Measurements from ENCODE around the gene TMEM156. TPM values are rescaled to one million over a fixed set of nuclear protein-coding genes. Genes with fewer than 3 reads are reported as not detected.
"Not testable (repeated sequence)": the region's sequence is repeated elsewhere in the genome, so short reads cannot be mapped to it uniquely, and the experiment has no call there.

The TMEM156 gene
- total RNA-seq, 1 donor from 2014 or later: 0.39 TPM

DNA sequence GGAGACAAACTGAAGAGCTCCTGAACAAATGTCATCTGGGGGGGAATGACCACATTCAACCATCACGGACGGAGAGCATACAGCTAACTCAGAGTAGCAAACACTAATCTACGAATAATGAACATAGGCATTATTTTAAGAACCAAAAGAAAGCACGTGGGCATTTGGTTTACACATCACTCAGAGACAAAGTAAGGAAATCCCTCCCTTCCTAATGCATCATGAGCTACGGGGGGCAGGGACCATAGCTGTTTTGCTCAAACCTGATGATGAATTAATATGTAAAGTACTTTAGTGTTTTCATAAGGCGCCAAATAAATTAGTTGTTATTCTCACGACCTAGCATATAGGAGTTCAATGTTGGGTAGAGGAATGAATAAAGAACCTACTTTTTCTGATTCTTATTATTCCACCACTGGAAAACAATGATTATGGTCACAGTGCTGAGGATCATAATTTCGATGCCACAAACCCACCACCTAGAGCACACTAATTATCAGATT is 11.7 kb upstream of the TMEM156 start:
- peak; percentile 76 to 92 for DNase-seq (ENCODE audit: low read depth in 2 of 2)

DNA sequence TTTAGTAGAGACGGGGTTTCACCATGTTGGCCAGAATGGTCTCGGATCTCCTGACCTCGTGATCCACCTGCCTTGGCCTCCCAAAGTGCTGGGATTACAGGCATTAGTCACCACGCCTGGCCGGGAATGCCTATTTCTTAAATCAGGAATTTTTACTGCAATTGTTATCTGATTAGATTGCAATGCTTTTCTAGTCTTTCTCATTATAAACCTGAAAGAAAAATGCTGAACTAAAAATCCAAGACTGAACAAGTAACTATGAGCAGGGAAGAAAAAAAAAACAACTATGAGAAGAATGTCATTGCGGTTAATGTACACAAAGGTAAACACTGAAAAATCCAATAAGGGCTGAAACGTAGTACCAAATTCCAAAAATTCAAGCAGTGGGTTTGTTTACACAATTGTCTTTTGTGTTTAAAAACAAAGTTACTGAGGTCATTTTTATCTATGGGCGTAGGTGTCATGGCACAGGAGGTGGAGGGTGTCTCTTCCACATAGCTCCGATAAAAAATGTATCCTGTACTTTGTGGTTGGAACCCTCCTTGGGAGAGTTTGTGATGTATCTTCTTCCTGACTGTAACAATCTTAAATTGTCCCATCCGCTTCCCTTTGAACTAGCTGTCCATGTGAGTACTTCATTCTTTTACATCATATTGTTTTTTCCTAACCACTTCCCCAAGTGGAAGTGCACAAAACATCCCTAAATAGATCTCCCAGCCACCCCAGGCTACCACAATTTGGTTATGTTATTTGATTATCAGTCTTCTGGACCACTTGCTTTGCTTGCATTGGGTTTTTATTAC is 11.1 kb upstream of the TMEM156 start:
- peak in 1 of 2 donors; percentile 61 for DNase-seq (ENCODE audit: low read depth in 2 of 2)

DNA sequence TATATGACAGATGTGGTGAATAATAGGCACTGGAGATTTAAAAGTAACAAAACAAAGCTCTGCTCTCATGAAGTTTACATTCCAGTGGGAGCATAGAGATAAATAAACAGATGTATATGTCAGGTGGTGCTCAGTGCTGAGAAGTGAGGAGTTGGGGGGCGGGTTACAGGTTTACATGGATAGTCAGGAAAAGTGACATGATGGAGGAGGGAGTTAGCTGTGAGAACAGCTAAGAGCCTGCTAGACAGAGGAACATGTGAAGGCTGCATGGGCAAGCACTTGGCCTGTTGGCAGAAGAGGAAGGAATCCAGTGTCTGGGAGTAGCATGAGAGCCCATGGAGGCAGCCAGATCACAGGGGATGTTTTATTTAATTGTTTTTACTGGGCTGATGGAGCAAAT is 10.2 kb upstream of the TMEM156 start:
- no peak for DNase-seq (ENCODE audit: low read depth in 2 of 2)

DNA sequence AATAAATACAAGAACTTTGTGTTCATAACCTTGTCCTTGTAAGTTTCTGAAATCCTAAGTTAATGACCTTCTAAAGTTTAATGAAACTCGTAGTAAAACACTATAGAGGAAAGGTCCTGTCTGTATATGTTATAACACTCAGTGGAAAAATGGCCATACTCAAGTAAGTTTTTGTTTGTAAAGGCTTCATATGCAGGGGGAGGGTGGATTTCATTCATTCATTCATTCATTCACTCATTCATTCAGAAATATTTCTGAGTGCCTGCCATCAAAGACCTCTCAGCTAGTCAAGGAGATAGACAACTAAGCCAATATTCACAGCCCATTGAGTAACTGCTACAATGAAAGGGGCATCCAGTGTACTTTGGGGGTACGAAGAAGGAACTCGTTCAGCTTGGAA is 6.9 kb upstream of the TMEM156 start:
- no peak for DNase-seq (ENCODE audit: low read depth in 2 of 2)

DNA sequence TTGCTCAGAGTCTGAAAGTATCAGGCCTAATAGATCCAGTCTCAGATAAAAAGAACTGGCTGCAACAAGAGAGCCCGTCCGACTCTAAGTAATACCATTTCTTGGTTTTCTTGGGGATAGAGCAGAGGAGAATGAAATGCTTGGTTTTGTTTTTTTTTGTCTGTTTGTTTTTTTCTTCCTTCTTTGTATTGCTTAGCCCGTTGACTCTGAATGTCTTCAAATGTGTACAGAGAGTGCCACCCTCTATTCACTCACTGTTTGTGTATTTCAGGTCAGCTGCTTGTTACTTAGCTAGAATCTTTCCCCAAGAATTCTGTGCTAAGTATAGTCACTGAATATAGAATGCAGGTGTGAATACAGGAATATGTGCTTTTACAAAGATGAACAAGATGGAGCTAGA is 5.7 kb upstream of the TMEM156 start:
- DNase-seq (ENCODE audit: low read depth in 2 of 2): no peak

DNA sequence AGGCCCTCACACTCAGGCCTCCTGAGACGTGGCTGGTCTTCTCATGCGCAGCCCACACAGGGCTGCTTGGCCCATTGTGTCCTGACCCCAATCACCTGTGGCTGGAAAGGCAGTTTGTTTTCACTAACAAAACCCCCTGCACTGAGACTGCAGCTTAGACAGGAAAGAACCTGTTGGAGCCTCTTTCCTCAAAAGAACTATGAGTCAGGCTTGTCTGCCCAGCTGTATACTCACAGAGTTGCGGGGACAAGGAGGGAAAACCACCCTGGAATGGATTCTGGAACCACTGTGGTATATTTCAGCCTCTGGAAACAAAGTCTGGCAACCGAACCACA is 5.2 kb upstream of the TMEM156 start:
- peak in 1 of 2 donors; percentile 81 for DNase-seq (ENCODE audit: low read depth in 2 of 2)

DNA sequence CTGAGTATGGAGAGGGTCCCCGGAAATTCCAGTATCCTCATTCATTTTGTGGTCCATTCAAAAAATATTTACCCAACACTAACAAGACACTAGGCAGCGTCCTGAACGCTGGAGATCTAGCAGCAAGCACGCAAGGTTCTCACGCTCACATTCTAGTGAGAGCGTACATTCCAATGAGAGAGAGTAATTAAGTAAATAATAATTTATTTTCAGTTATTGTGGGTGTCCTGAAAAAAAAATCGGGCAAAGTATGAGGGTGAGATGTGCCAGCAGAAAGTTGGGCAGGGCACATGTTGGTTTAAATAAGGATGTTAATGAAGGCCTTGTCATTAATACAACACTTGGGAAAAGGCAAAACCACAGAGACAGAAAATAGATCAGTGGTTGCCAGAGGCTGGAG is 4.0 kb upstream of the TMEM156 start:
- peak in 1 of 2 donors; percentile 74 for DNase-seq (ENCODE audit: low read depth in 2 of 2)

DNA sequence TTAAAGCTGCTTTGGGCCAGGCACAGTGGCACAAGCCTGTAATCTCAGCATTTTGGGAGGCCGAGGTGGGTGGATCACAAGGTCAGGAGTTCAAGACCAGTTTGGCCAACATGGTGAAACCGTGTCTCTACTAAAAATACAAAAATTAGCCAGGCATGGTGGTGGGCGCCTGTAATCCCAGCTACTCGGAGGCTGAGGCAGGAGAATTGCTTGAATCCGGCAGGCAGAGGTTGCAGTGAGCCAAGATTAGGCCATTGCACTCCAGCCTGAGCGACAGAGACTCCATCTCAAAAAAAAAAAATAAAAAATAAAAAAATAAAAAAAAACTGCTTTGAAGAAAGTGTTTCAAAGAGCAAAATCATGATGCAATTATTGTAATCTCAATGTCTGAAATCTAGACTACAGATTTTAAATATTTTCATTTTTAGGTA is 604 bp downstream of the TMEM156 start:
- DNase-seq (ENCODE audit: low read depth in 2 of 2): not testable (repeated sequence)

DNA sequence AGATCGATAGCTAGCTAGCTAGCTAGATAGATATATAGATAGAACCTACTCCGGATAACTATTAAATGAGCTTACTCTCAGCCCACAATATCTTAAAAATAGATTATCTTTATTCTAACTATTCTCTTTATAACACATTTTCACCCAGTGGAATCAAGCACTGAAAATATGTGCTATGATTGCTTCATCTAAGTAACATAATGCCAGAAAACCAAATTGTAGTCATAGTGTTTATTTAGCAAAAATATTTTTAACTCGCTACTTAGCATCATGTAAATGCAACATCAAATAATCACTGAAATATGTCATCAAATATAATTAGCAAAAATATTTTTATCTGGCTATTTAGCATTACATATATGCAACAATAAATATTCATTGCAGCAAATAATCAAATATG is 1.5 kb downstream of the TMEM156 start:
- DNase-seq (ENCODE audit: low read depth in 2 of 2): no peak

DNA sequence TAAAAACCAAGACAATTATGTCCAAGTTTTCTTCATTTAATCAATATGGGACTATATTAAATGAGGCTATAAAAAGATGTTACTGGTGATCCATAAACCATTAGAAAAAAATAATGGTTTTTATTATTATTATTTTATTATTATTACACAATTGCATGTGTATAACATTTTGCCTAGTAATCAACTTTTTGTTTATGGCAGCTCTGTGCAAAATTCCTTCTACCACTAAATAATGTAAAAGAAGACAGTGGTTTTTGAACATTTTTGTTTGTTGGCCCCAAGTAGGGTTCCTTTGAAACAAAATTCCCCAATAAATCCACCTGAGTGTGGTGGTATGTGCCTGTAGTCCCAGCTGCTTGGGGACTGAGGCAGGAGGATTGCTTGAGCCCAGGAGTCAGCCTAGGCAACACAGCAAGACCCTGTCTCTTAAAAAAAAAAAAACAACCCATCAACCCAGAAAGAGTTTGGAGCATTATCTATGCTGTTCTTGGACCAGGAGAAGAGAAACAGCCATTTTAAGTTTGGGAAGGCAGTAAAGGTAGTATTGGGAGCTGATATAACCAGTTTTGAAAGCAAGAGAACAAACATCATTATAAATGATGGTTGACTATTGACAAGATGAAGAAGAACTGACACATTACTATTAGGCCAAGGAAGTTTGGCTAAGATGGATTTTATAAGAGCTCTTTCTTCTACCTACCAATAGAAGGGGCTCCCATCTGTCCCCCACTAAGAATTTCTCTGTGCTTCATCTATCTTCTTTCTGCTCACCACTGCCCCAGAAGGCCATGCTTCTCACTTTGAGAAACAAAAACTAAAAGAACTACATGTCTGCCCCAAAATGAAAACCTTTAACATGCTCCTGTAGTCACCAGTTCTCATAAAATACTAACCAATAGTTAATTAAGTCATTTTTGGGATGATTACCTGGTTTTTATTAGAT is 2.2 kb downstream of the TMEM156 start:
- no peak for DNase-seq (ENCODE audit: low read depth in 2 of 2)

DNA sequence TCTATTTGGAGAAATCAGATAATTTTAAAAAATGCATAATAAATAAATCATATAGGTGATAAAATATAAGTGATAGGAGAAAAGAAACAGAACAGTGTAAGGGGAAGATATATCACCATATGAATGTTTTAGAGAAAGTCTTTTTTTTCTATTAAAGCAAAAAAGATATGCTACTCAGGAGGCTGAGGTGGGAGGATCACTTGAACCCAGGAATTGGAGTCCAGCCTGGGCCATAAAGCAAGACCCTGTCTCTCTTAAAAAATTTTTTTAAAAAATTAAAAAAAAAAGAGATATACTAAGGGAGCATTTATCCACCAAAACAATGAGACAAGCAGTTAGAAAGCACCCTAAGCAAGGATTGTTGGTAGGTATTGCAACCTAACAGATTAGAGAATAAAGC is 6.1 kb downstream of the TMEM156 start:
- no peak for DNase-seq (ENCODE audit: low read depth in 2 of 2)

DNA sequence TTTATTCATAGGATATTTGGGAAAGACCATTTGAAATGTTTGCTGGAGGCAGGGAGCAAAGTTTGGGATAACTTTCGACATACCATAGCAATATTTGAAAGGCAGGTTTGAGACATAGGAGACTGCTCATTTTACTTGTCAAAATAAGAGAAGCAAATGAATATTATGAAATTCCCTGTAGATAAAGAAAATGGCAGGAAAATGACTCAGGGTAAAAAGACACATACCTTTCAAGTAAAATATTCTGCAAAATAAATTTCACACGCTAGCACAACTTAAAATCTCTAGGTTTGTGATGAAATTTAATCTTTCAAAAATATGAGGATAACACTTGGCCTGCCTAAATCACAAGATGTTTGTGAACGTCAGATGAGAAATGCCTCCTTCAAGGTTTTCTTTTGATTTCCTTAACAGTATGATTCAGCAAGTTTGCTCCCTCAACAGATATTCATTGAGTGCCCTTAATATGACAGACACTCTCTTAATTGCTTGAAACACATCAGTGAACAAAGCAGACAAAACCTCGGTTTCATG is 6.6 kb downstream of the TMEM156 start:
- peak in 1 of 2 donors; percentile 40 for DNase-seq (ENCODE audit: low read depth in 2 of 2)

DNA sequence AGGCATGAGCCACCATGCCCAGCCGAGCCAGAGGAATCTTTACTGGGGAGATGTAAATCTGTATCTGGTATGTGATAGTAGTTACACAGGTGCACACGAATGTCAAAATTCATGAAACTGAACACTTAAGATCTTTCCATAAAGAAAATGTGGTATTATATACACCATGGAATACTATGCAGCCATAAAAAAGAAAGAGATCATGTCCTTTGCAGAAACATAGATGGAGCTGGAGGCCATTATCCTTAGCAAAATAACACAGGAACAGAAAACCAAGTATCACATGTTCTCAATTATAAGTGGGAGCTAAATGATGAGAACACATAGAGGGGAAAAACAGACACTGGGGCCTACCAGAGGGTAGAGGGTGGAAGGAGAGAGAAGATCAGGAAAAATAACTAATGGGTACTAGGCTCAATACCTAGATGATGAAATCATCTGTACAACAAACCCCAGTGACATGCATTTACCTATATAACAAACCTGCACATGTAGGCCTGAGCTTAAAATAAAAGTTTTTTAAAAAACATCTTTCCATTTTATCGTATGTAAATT is 7.8 kb downstream of the TMEM156 start:
- DNase-seq (ENCODE audit: low read depth in 2 of 2): no peak

DNA sequence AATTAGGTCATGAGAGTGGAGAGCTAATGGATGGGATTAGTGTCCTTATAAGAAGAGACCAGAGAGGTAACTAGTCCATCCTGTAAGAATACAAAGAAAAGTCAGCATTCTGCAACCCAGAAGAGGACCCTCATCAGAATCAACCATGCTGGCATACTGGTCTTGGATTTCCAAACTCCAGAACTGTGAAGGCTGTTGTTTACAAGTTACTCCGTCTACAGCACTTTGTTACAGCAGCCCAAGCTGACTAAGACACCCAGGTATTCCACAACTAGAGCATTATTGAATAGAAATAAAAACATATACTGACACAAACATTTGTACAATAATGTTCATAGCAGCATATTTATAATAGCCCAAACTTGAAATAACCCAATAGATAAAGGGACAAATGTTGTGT is 9.2 kb downstream of the TMEM156 start:
- no peak for DNase-seq (ENCODE audit: low read depth in 2 of 2)

DNA sequence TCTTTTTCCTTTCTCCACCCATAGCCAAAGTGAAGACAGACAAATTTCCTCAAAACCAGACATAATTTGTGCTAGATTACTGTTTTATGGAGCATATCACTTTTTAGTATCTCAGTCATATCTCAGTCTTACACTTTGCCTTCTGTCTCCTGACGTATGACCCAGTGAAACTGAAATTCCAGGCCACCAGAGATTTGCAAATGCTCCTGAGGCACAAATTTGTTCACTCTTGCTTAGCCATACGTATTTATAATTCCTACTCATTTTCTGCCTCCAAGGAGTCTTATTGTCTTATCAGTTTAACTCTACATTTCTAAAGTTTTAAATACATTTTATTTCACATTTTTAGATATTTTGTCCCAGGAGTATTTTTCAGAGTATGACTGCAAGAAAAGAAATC is 10.0 kb downstream of the TMEM156 start:
- DNase-seq (ENCODE audit: low read depth in 2 of 2): no peak

DNA sequence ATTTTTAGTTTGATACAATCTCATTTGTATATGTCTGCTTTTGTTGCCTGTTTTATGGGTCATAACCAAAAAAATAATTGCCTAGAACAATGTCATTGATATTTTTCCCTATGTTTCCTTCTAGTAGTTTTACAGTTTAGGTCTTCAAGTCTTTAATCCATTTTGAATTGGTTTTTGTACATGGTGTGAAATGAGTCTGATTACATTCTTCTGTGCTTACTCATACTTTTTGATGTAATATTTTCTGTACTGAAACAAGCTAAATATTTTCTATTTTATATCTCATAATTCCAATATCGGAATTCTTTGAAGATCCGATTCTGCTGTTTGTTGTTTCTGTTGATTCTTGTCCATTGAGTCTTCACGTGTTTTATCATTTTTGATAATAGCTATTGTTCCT is 10.6 kb downstream of the TMEM156 start:
- DNase-seq (ENCODE audit: low read depth in 2 of 2): no peak

DNA sequence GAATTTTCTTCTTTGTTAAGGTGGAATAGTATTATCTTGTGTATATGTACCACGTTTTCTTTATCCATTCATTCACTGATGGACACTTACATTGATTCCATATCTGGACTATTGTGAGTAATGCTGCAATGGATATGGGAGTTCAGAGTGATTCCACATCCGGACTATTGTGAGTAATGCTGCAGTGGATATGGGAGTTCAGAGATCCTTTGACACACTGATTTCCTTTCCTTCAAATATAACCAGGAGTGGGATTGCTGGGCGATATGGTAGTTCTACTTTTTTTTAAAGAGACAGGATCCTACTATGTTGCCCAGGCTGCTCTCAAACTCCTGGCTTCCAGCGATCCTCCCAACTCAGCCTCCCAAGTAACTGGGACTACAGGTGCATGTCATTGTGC is 12.1 kb downstream of the TMEM156 start:
- DNase-seq (ENCODE audit: low read depth in 2 of 2): peak in 1 of 2 donors; percentile 59

DNA sequence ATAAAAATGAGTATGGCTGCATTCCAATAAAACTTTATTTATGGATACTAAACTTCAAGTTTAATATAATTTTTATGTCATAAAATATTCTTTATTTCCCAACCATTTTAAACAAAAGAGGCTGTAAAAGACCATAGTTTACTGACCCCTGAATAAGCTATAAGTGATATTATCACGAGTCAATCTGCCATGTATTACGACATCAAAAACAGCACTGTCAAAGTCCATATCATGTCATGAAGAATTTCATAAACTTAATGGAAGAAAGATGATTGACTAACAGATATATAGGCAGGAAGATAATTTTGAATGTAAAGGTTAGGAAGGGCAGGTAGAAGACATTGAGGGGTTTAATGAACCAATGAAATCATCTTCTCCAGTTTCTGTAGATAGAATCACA is 18.2 kb downstream of the TMEM156 start:
- no peak for DNase-seq (ENCODE audit: low read depth in 2 of 2)

DNA sequence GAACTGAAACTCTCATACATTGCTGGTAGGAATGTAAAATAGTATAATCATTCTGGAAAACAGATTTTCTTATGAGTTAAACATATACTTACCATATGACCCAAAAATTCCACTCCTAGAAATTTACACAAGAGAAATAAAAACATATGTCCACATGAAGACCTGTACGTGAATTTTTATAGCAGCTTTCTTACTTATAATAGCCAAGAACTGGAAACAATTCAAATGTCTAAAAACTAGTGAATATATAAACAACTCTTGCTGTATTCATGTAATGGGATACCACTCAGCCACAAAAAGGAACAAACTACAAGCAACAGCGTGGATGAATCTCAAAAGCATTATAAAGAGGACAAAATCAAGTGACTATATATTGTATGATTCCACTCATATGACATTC is 27.5 kb downstream of the TMEM156 start:
- DNase-seq (ENCODE audit: low read depth in 2 of 2): no peak

DNA sequence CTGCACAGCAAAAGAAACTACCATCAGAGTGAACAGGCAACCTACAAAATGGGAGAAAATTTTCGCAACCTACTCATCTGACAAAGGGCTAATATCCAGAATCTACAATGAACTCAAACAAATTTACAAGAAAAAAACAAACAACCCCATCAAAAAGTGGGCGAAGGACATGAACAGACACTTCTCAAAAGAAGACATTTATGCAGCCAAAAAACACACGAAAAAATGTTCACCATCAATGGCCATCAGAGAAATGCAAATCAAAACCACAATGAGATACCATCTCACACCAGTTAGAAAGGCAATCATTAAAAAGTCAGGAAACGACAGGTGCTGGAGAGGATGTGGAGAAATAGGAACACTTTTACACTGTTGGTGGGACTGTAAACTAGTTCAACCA is 30.2 kb downstream of the TMEM156 start:
- DNase-seq (ENCODE audit: low read depth in 2 of 2): not testable (repeated sequence)

DNA sequence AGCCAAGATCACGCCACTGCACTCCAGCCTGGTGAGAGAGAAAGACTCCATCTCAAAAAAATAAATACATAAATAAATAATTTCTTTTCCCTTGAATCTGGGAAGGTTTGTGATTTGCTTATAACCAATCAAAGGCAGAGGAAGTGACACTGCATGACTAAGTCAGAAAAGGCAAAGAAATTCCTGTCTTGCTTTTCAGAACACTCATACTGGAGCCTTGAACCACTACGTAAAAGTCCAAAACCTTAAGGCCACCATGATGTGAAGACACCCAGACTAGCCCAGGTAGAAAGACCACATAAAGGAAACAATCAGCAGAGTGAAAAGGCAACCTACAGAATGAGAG is 36.6 kb downstream of the TMEM156 start:
- DNase-seq (ENCODE audit: low read depth in 2 of 2): no peak

DNA sequence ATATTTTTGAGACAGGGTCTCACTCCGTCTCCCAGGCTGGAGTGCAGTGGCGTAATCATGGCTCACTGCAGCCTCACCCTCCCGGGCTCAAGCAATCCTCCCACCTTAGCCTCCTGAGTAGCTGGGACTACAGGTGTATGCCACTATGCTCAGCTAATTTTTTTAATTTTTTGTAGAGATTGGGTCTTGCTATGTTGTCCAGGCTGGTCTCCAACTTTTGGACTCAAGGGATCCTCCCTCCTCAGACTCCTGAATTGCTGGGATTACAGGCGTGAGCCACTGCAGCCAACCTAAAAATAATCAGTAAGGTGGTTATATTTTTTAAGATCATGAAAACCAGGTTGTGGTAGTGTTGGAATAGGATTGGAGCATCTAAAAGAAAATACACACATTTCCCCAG is 38.1 kb downstream of the TMEM156 start:
- no peak for DNase-seq (ENCODE audit: low read depth in 2 of 2)

All from dermis microvascular lymphatic vessel endothelial cell (primary cell).